Astrocyte (in vitro differentiated cells and primary cell): ENCODE data around the gene CTTNBP2.

Source experiments
- EZH2 ChIP-seq: IDR thresholded peaks from 2 replicates; pipeline ENCODE4 v1.6.1; 2012; ENCODE audit warnings: mild to moderate bottlenecking, low read length, inconsistent platforms; ENCODE audit not compliant: insufficient read depth
- TF ChIP-seq, protein P1 (sequence below): IDR thresholded peaks from 2 replicates; pipeline ENCODE4 v1.5.1; 2011; ENCODE audit warnings: low read depth, mild to moderate bottlenecking, inconsistent platforms, low read length, moderate library complexity; ENCODE audit not compliant: insufficient read depth

DNA sequence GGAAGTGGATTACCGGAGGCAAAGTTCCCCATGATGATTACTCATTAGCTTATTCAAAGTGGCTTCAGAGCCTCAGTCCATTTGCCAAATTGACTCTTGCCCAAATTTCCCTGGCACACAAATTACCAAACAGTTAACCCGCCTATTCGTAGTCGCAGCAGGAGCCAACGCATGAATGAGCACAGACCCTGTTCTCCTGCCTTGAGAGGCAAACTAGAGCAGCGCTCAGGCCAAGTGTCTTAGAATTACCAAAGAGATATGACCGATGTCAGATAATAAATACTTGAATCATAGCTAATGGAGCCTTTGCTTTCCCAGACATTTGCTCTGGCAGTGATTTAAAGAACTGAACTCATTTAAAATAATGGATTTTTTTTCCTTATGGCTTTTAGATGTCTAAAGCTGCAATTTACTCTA lies 64.9 kb downstream of the CTTNBP2 start:
- TF ChIP-seq, protein P1, sequence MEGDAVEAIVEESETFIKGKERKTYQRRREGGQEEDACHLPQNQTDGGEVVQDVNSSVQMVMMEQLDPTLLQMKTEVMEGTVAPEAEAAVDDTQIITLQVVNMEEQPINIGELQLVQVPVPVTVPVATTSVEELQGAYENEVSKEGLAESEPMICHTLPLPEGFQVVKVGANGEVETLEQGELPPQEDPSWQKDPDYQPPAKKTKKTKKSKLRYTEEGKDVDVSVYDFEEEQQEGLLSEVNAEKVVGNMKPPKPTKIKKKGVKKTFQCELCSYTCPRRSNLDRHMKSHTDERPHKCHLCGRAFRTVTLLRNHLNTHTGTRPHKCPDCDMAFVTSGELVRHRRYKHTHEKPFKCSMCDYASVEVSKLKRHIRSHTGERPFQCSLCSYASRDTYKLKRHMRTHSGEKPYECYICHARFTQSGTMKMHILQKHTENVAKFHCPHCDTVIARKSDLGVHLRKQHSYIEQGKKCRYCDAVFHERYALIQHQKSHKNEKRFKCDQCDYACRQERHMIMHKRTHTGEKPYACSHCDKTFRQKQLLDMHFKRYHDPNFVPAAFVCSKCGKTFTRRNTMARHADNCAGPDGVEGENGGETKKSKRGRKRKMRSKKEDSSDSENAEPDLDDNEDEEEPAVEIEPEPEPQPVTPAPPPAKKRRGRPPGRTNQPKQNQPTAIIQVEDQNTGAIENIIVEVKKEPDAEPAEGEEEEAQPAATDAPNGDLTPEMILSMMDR = no peak
- TF ChIP-seq EZH2 = no peak
